Jurkat, Clone E6-1 (cell line): ENCODE results near the gene LCNL1.
A peak's percentile ranks its signal among the peaks of the same experiment; 100 is the strongest.

Experiments used
- DNase-seq: peaks from one replicate; pipeline ENCODE4 v3.0.0-alpha.2; 2011; ENCODE audit warnings: low read depth, low spot score
- H3K4me3 ChIP-seq: 2 replicates; pipeline ENCODE4 v1.5.1; 2011; ENCODE audit warnings: mild to moderate bottlenecking, low read length, control low read depth, moderate library complexity

The LCNL1 gene

GRCh38 chr9:136945333-136946227 lies 37.2 kb upstream of the LCNL1 start:
- no peak for DNase-seq
- H3K4me3 ChIP-seq, result no peak overlapping the region

GRCh38 chr9:136946228-136947027 lies 36.4 kb upstream of the LCNL1 start:
- DNase-seq, result no peak
- no peak overlapping the region for H3K4me3 ChIP-seq

GRCh38 chr9:136947028-136947891 lies 35.5 kb upstream of the LCNL1 start:
- no peak for DNase-seq
- no peak overlapping the region for H3K4me3 ChIP-seq

GRCh38 chr9:136947955-136948510 lies 34.8 kb upstream of the LCNL1 start:
- H3K4me3 ChIP-seq, result no peak overlapping the region
- DNase-seq, result no peak

GRCh38 chr9:136949239-136949816 lies 33.5 kb upstream of the LCNL1 start:
- DNase-seq, result no peak
- peak overlapping the region; percentile 69 for H3K4me3 ChIP-seq

GRCh38 chr9:136949817-136950655 lies 32.8 kb upstream of the LCNL1 start:
- DNase-seq, result peak; percentile 91
- peak overlapping the region; percentile 69 for H3K4me3 ChIP-seq

- no peak for DNase-seq
- H3K4me3 ChIP-seq, result peak overlapping the region; percentile 69
These were observed 32.0 kb upstream of the LCNL1 start for GRCh38 chr9:136950656-136951276.

GRCh38 chr9:136951541-136952320 lies 31.1 kb upstream of the LCNL1 start, which contains the start of gene LCN12:
Gene LCN12, plus strand, starts transcription at chr9:136952273. Its CDS starts 55 bp downstream, at chr9:136952328.
- DNase-seq, result no peak
- no peak within 1 kb of the TSS for H3K4me3 ChIP-seq

GRCh38 chr9:136952321-136952850 lies 30.4 kb upstream of the LCNL1 start:
- no peak overlapping the region for H3K4me3 ChIP-seq
- no peak for DNase-seq

- H3K4me3 ChIP-seq, result no peak overlapping the region
- DNase-seq, result no peak
These were observed 29.7 kb upstream of the LCNL1 start for GRCh38 chr9:136952876-136953770.

- no peak for DNase-seq
- H3K4me3 ChIP-seq, result no peak overlapping the region
These were observed 29.0 kb upstream of the LCNL1 start for GRCh38 chr9:136953771-136954269.

GRCh38 chr9:136954270-136955083 lies 28.3 kb upstream of the LCNL1 start:
- H3K4me3 ChIP-seq, result no peak overlapping the region
- no peak for DNase-seq

GRCh38 chr9:136955202-136955942 lies 27.4 kb upstream of the LCNL1 start:
- no peak overlapping the region for H3K4me3 ChIP-seq
- no peak for DNase-seq

GRCh38 chr9:136955943-136956335 lies 26.9 kb upstream of the LCNL1 start:
- no peak overlapping the region for H3K4me3 ChIP-seq
- DNase-seq, result no peak
